Smooth muscle cell of the umbilical artery (primary cell): ENCODE data around the gene NEU1. TPM values are rescaled to one million over a fixed set of nuclear protein-coding genes. Genes with fewer than 3 reads are reported as not detected.

Experiments used
- total RNA-seq: library from RNA; depleted of rRNA; stranded (reverse); fragments of >200 nt; gene quantifications from 2 replicates; pipeline ENCODE4 v1.2.3, GENCODE V29; 2014

Gene NEU1
- total RNA-seq: 72.0 and 133 TPM in 2 replicates

DNA sequence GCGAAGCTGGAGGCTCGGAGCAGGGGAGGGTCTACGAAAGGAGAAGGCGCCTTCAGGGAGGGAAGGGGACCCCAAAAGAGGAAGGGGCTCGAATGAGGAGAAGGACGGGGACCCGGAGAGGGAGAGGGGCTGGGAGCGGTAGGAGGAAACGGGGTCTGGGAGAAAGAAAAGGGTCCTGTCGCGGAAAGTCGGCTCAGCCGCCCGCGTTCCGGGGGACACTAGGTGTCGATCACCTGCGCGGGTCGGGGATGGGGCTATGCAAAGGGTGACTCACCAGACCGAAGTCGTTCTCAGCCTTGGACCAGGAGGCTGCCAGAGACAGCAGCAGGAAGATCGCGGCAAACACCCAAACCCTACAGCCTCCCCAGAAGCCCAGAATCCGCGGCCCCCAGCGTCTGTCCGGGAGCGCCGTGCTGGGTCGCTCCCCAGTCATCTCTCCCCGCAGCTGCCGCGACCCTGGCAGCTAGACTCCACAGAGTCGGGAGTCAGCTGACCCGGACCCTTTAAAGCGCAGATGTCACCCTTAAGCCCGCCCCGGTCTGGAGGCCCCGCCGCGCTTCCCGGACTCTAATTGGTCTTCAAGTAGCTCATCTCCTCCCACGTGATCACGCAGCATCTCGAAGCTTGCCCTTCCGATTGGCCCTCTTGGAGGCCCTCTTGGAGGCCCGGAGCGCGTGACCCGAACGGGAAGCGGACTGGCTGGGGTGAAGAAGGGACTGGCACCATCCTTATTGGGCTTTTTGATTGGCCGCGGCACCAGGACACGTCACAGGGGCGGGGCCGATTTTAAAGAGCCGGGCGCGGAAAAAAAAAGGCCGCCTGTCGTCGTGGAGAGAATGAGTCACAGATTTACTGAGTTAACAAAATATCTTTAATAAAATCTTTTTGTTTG, at the start of gene NEU1:
NEU1 (minus strand) TSS at position 478 of the 892 bp plus-strand sequence; CDS start at position 433, 45 bp downstream.

DNA sequence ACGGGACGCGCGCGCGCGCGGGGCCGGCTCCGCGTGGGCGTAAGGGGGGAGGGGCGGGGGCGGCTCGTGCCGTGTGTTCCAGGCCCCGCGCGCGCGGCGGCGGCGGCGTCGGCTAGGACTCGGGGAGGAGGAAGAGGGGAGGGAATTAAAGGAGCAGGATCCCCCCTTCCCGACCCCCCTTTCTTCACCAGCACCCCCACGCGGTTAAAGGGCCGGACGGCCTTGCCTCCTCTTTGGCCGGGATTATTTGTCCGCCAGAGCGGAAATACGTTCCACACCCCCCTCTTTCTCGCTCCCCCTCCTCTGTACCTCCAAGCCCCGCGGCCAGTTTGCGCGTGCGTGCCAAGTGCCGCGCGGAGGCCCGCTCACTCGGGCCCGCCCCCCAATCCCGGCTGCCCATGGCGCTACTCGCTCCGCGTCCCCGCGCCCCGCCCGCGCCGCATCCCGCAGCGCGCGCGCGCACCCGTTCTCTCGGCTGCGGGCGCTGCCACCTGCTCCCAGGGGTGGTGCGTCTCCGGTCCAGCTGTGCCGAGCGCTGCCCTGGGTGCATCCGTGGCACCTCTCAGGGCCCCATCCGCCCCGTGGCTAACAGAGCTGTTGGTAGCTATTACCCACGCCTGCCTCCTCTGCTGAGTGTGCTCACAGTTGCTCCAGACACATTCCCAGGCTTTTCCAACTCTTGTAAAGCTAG, 39.5 kb upstream of the NEU1 start, which contains the start of gene ZBTB12:
ZBTB12 (minus strand) TSS at position 134 of the 691 bp plus-strand sequence. CDS start 781 bp downstream, outside the sequence.

DNA sequence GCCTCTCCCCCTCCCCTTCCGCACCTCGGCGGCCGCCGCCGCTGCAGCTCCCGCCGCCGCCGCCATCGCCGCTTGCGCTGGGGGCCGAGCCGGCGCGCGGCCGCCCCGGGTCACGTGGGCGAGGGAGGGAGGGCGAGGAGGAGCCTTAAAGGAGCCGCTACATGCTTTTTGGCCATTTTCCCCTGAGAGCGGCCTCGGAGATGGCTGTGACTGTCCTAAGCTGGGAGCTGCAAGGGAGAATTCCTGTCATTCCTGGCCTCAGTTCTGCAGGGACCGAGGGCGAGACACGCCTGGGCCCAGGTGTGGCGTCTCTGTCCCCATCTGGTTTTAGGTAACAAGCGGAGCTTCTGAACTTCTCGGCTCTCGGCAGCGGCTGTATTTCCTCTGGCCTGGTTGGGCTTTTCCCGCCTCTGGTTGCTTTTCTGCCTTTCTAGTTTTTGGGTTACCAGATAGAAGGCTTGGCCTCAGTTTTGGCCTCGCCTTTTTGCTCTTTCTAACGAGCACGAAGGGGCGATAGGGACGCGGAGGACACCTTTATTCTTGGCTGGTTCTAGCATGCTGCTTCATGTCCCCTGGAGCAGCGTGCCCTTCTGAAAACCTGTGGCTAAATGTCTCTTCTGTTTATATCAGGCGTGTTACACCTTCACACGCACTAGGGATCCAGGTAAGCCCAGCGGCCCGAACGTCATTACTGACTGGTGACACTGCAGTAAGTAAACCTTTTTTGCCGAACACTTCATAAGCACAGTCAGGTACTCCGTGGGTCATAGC, 35.2 kb upstream of the NEU1 start, which contains the start of gene EHMT2:
EHMT2 (minus strand) TSS at position 87 of the 771 bp plus-strand sequence; CDS start at position 66, 21 bp downstream.

DNA sequence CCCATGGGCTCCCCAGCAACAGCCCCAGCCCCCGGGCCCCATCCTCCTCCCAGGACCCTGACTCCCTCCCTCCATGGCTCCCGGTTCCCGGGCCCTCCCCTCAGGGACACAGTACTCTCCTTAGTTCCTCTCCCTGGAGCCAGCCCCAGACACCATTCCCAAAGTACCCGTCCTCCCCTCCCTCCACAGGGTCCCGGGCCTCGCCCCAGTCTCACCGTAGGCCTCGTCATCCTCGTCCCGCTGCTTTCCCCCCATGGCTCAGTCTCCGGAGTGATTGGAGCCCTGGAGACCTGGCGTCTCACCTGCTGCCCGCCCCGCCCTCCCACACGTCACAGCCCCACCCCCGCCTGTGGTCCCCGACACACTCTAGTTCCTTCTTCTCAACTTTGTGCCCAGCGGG, 16.1 kb upstream of the NEU1 start, which contains the start of gene SLC44A4:
SLC44A4 (minus strand) TSS at position 272 of the 400 bp plus-strand sequence; CDS start at position 255, 17 bp downstream.

DNA sequence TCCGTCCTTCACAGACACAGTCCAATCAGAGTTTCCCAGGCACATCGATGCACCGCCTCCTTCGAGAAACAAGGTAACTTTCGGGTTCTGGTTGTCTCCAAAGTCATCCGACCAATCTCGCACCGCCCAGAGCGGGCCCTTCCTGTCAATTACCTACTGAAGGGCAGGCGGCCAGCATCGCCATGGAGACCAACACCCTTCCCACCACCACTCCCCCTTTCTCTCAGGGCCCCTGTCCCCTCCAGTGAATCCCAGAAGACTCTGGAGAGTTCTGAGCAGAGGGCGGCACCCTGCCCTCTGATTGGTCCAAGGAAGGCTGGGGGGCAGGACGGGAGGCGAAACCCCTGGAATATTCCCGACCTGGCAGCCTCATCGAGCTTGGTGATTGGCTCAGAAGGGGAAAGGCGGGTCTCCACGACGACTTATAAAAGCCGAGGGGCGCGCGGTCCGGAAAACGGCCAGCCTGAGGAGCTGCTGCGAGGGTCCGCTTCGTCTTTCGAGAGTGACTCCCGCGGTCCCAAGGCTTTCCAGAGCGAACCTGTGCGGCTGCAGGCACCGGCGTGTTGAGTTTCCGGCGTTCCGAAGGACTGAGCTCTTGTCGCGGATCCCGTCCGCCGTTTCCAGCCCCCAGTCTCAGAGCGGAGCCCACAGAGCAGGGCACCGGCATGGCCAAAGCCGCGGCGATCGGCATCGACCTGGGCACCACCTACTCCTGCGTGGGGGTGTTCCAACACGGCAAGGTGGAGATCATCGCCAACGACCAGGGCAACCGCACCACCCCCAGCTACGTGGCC, 35.1 kb downstream of the NEU1 start, which contains the start of gene HSPA1B:
HSPA1B (plus strand) TSS at position 453 of the 794 bp plus-strand sequence; CDS start at position 666, 213 bp downstream.

DNA sequence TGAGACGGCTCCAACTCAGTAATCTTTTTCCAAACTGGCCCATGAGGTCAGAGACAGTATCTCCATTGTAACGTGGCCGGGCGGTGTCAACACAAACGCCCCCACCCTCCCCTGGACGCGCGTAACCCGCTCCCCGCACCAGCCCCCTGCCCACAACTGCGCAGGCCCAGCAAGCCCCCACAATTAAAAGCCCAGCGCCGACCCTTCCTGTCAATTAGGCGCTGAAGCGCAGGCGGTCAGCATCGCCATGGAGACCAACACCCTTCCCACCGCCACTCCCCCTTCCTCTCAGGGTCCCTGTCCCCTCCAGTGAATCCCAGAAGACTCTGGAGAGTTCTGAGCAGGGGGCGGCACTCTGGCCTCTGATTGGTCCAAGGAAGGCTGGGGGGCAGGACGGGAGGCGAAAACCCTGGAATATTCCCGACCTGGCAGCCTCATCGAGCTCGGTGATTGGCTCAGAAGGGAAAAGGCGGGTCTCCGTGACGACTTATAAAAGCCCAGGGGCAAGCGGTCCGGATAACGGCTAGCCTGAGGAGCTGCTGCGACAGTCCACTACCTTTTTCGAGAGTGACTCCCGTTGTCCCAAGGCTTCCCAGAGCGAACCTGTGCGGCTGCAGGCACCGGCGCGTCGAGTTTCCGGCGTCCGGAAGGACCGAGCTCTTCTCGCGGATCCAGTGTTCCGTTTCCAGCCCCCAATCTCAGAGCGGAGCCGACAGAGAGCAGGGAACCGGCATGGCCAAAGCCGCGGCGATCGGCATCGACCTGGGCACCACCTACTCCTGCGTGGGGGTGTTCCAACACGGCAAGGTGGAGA, 47.4 kb downstream of the NEU1 start, which contains the start of the genes HSPA1A and HSPA1L:
HSPA1A (plus strand) TSS at position 519 of the 814 bp plus-strand sequence; CDS start at position 733, 214 bp downstream.
HSPA1L (minus strand) TSS at position 259 of the 814 bp plus-strand sequence. CDS start 3,311 bp downstream, outside the sequence.

Other genes with a start within 250 kb of the NEU1 start
- not detected in 2 replicates for gene AIF1, start 247.6 kb downstream of the NEU1 start, total RNA-seq
- 29.1 and 76.5 TPM in 2 replicates for gene PRRC2A, start 242.1 kb downstream of the NEU1 start, total RNA-seq
- gene BAG6, start 210.2 kb downstream of the NEU1 start, total RNA-seq: 116 and 226 TPM in 2 replicates
- 0.60 and 0.89 TPM in 2 replicates for gene APOM, start 206.9 kb downstream of the NEU1 start, total RNA-seq
- 16.6 and 22.0 TPM in 2 replicates for gene C6orf47, start 202.0 kb downstream of the NEU1 start, total RNA-seq
- 10.1 and 10.3 TPM in 2 replicates for gene GPANK1, start 197.8 kb downstream of the NEU1 start, total RNA-seq
- gene CSNK2B, start 196.7 kb downstream of the NEU1 start, total RNA-seq: 73.6 and 90.3 TPM in 2 replicates
- gene LY6G5B, start 192.8 kb downstream of the NEU1 start, total RNA-seq: 2.9 and 3.0 TPM in 2 replicates
- 0.51 and 0.59 TPM in 2 replicates for gene LY6G5C, start 181.8 kb downstream of the NEU1 start, total RNA-seq
- 38.6 and 56.1 TPM in 2 replicates for gene ABHD16A, start 159.5 kb downstream of the NEU1 start, total RNA-seq
- gene LY6G6F, start 156.0 kb downstream of the NEU1 start, total RNA-seq: not detected in 2 replicates
- gene LY6G6D, start 147.5 kb downstream of the NEU1 start, total RNA-seq: not detected in 2 replicates
- gene LY6G6C, start 141.1 kb downstream of the NEU1 start, total RNA-seq: not detected in 2 replicates
- gene MPIG6B, start 139.4 kb downstream of the NEU1 start, total RNA-seq: not detected in 2 replicates
- gene DDAH2, start 133.5 kb downstream of the NEU1 start, total RNA-seq: 54.9 and 59.1 TPM in 2 replicates
- 514 and 620 TPM in 2 replicates for gene CLIC1, start 126.3 kb downstream of the NEU1 start, total RNA-seq
- gene MSH5, start 122.8 kb downstream of the NEU1 start, total RNA-seq: 3.6 and 10.9 TPM in 2 replicates
- gene SAPCD1, start 100.2 kb downstream of the NEU1 start, total RNA-seq: 1.2 TPM in 2 replicates
- 0.09 TPM in 1 of 2 replicates, not detected in the other for gene VWA7, start 85.5 kb downstream of the NEU1 start, total RNA-seq
- gene VARS1, start 67.1 kb downstream of the NEU1 start, total RNA-seq: 67.4 and 123 TPM in 2 replicates
- gene LSM2, start 55.9 kb downstream of the NEU1 start, total RNA-seq: 17.2 and 18.4 TPM in 2 replicates
- 1.2 and 2.1 TPM in 2 replicates for gene HSPA1L, start 47.5 kb downstream of the NEU1 start, total RNA-seq
- gene HSPA1A, start 47.3 kb downstream of the NEU1 start, total RNA-seq: 73.6 and 99.1 TPM in 2 replicates
- 84.9 and 117 TPM in 2 replicates for gene HSPA1B, start 35.1 kb downstream of the NEU1 start, total RNA-seq
- gene SLC44A4, start 16.2 kb upstream of the NEU1 start, total RNA-seq: 0.05 and 0.30 TPM in 2 replicates
- 51.1 and 57.6 TPM in 2 replicates for gene EHMT2, start 34.9 kb upstream of the NEU1 start, total RNA-seq
- gene ZBTB12, start 39.3 kb upstream of the NEU1 start, total RNA-seq: 3.6 and 4.7 TPM in 2 replicates
- 0.42 and 0.89 TPM in 2 replicates for gene C2, start 64.9 kb upstream of the NEU1 start, total RNA-seq
- 4.1 and 28.8 TPM in 2 replicates for gene CFB, start 83.3 kb upstream of the NEU1 start, total RNA-seq
- gene NELFE, start 96.2 kb upstream of the NEU1 start, total RNA-seq: 89.1 and 109 TPM in 2 replicates
- 60.3 and 63.7 TPM in 2 replicates for gene SKIC2, start 96.4 kb upstream of the NEU1 start, total RNA-seq
- 11.0 and 11.3 TPM in 2 replicates for gene DXO, start 109.3 kb upstream of the NEU1 start, total RNA-seq
- gene C4A, start 119.2 kb upstream of the NEU1 start, total RNA-seq: 4.2 and 4.3 TPM in 2 replicates
- gene C4B, start 152.0 kb upstream of the NEU1 start, total RNA-seq: 2.1 and 3.9 TPM in 2 replicates
- 0.14 TPM in 1 of 2 replicates, not detected in the other for gene CYP21A2, start 175.6 kb upstream of the NEU1 start, total RNA-seq
- gene TNXB, start 246.5 kb upstream of the NEU1 start, total RNA-seq: 0.89 and 1.7 TPM in 2 replicates